ENCODE data around the gene OTX2.

GRCh38 chr14:56798447-56799342 is 11.6 kb downstream of the OTX2 start:
- TF ChIP-seq POLR2A (IDR thresholded peaks at IDR 0.05; ENCODE audit: low read depth, low read length) (no peak), SPI1 (IDR thresholded peaks at IDR 0.05; ENCODE audit: low read depth, low read length) (no peak), POLR2AphosphoS5 (IDR thresholded peaks at IDR 0.05; ENCODE audit: low read depth, low read length) (no peak), TAF1 (IDR thresholded peaks at IDR 0.05; ENCODE audit: low read depth, low read length) (no peak), PAX5 (IDR thresholded peaks at IDR 0.05; ENCODE audit: insufficient read depth, low read length, severe bottlenecking) (no peak)
